ENCODE results near the gene PTCRA.

- TF ChIP-seq, protein P1, sequence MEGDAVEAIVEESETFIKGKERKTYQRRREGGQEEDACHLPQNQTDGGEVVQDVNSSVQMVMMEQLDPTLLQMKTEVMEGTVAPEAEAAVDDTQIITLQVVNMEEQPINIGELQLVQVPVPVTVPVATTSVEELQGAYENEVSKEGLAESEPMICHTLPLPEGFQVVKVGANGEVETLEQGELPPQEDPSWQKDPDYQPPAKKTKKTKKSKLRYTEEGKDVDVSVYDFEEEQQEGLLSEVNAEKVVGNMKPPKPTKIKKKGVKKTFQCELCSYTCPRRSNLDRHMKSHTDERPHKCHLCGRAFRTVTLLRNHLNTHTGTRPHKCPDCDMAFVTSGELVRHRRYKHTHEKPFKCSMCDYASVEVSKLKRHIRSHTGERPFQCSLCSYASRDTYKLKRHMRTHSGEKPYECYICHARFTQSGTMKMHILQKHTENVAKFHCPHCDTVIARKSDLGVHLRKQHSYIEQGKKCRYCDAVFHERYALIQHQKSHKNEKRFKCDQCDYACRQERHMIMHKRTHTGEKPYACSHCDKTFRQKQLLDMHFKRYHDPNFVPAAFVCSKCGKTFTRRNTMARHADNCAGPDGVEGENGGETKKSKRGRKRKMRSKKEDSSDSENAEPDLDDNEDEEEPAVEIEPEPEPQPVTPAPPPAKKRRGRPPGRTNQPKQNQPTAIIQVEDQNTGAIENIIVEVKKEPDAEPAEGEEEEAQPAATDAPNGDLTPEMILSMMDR (IDR thresholded peaks at IDR 0.05) = no peak
- TF ChIP-seq EZH2phosphoT487 (IDR thresholded peaks at IDR 0.05) (no peak), EZH2 (IDR thresholded peaks at IDR 0.05) (no peak)
Observed at GRCh38 chr6:42971746-42972327, 56.0 kb downstream of the PTCRA start.
